ENCODE data around the gene ZNF611.
"Not testable (repeated sequence)": the region's sequence is repeated elsewhere in the genome, so short reads cannot be mapped to it uniquely, and the experiment has no call there.

ZNF611 gene

GRCh38 chr19:52734893-52735661 lies at the start of gene ZNF611:
ZNF611 (minus strand) TSS chr19:52735044; CDS start chr19:52715894, 19,150 bp downstream.
- Histone ChIP-seq H3K36me3 (ENCODE audit: control insufficient read depth, insufficient read depth, low read length) (peaks cover 10% of the 10 kb centered on the region; the same call in 1 of the 2 replicates), H3K4me1 (ENCODE audit: control insufficient read depth, insufficient read depth, low read length) (peaks cover 6% of the 10 kb centered on the region; the same call in 1 of the 2 replicates), H3K9ac (ENCODE audit: low read length) (peak within 1 kb of the TSS; percentile 98), H3K4me3 (ENCODE audit: low read depth, low read length) (peak within 1 kb of the TSS; percentile 100), H3K27me3 (ENCODE audit: control insufficient read depth, insufficient read depth, low read length) (no peaks in the 10 kb centered on the region), H3K27ac (ENCODE audit: low read depth, low read length) (peak within 1 kb of the TSS; percentile 78; the same call in 1 of the 2 replicates), H3K9me3 (ENCODE audit: control insufficient read depth, insufficient read depth, low read depth, low read length) (no peaks in the 10 kb centered on the region; the same call in 1 of the 2 replicates)

DNA sequence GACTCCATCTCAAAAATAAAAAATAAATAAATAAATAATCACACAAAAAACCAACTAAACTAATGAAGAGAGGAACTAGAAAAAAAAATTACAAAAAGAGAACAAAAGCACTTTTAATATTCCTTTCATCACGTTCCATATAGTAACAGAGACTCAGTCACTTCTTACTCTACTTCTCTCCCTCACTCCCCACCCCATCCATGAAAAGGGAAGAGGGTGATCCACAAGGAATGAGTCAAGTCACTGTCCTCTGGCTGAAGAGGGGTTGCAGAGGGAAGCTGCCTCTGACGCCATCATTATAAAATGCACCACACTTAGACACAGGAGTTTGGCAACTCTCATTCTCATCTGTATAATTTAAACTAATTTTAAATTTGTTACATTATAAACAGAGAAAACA lies 48.0 kb upstream of the ZNF611 start:
- not testable (repeated sequence) for H3K9me3 ChIP-seq (ENCODE audit: control insufficient read depth, insufficient read depth, low read depth, low read length); H3K27me3 ChIP-seq (ENCODE audit: control insufficient read depth, insufficient read depth, low read length); H3K27ac ChIP-seq (ENCODE audit: low read depth, low read length); H3K4me1 ChIP-seq (ENCODE audit: control insufficient read depth, insufficient read depth, low read length); H3K9ac ChIP-seq (ENCODE audit: low read length); H3K4me3 ChIP-seq (ENCODE audit: low read depth, low read length)
- peaks cover 20% of the 10 kb centered on the region for H3K36me3 ChIP-seq (ENCODE audit: control insufficient read depth, insufficient read depth, low read length)

GRCh38 chr19:52778811-52779210 lies 44.0 kb upstream of the ZNF611 start:
- H3K36me3 ChIP-seq (ENCODE audit: control insufficient read depth, insufficient read depth, low read length): peaks cover 49% of the 10 kb centered on the region
- no peaks in the 10 kb centered on the region for H3K9me3 ChIP-seq (ENCODE audit: control insufficient read depth, insufficient read depth, low read depth, low read length)
- no peak overlapping the region for H3K9ac ChIP-seq (ENCODE audit: low read length)
- H3K27me3 ChIP-seq (ENCODE audit: control insufficient read depth, insufficient read depth, low read length): no peaks in the 10 kb centered on the region
- H3K4me3 ChIP-seq (ENCODE audit: low read depth, low read length): no peak overlapping the region
- H3K27ac ChIP-seq (ENCODE audit: low read depth, low read length): no peak overlapping the region
- H3K4me1 ChIP-seq (ENCODE audit: control insufficient read depth, insufficient read depth, low read length): no peaks in the 10 kb centered on the region

DNA sequence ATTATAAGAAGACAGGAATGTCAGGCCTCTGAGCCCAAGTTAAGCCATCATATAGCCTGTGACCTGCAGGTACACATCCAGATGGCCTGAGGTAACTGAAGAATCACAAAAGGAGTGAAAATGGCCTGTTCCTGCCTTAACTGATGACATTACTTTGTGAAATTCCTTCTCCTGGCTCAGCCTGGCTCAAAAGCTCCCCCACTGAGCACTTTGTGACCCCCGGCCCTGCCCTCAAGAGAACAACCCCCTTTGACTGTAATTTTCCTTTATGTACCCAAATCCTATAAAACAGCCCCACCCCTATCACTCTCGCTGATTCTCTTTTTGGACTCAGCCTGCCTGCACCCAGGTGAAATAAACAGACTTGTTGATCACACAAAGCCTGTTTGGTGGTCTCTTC lies 21.6 kb upstream of the ZNF611 start:
- not testable (repeated sequence) for H3K4me3 ChIP-seq (ENCODE audit: low read depth, low read length); H3K27me3 ChIP-seq (ENCODE audit: control insufficient read depth, insufficient read depth, low read length); H3K27ac ChIP-seq (ENCODE audit: low read depth, low read length); H3K4me1 ChIP-seq (ENCODE audit: control insufficient read depth, insufficient read depth, low read length); H3K9ac ChIP-seq (ENCODE audit: low read length); H3K36me3 ChIP-seq (ENCODE audit: control insufficient read depth, insufficient read depth, low read length)
- peaks cover 12% of the 10 kb centered on the region for H3K9me3 ChIP-seq (ENCODE audit: control insufficient read depth, insufficient read depth, low read depth, low read length)

- H3K4me1 ChIP-seq (ENCODE audit: control insufficient read depth, insufficient read depth, low read length): no peaks in the 10 kb centered on the region
- H3K9ac ChIP-seq (ENCODE audit: low read length): no peak overlapping the region
- peaks cover 2% of the 10 kb centered on the region; the same call in 1 of the 2 replicates for H3K36me3 ChIP-seq (ENCODE audit: control insufficient read depth, insufficient read depth, low read length)
- peaks cover 4% of the 10 kb centered on the region for H3K9me3 ChIP-seq (ENCODE audit: control insufficient read depth, insufficient read depth, low read depth, low read length)
- H3K27ac ChIP-seq (ENCODE audit: low read depth, low read length): no peak overlapping the region
- no peak overlapping the region for H3K4me3 ChIP-seq (ENCODE audit: low read depth, low read length)
- no peaks in the 10 kb centered on the region for H3K27me3 ChIP-seq (ENCODE audit: control insufficient read depth, insufficient read depth, low read length)
These were observed 14.9 kb upstream of the ZNF611 start for GRCh38 chr19:52749780-52750179.

GRCh38 chr19:52748336-52748950 lies 13.6 kb upstream of the ZNF611 start:
- Histone ChIP-seq H3K4me3 (ENCODE audit: low read depth, low read length) (peak overlapping the region; percentile 58), H3K9ac (ENCODE audit: low read length) (no peak overlapping the region)

DNA sequence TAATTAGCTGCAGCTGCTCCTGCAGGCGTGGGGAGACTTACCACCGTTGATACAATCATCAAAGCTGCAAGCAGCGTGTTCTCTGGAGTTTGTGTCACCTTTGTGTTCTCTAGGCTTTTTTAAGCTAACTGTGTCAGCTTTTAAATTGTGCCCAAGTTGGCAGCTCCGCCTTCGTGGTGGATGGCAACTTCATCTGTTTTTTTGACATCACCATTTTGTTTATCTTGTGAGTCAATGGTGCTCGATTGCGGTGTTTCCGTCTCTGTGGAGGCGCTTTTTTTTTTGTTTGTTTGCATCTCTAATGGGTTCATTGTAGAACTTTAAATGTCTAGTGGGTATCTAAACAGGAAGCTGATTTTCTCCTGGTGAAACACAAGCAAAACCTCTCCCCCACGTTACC lies 11.1 kb upstream of the ZNF611 start:
- H3K27ac ChIP-seq (ENCODE audit: low read depth, low read length); H3K9ac ChIP-seq (ENCODE audit: low read length); H3K36me3 ChIP-seq (ENCODE audit: control insufficient read depth, insufficient read depth, low read length); H3K4me3 ChIP-seq (ENCODE audit: low read depth, low read length); H3K27me3 ChIP-seq (ENCODE audit: control insufficient read depth, insufficient read depth, low read length); H3K9me3 ChIP-seq (ENCODE audit: control insufficient read depth, insufficient read depth, low read depth, low read length): not testable (repeated sequence)
- H3K4me1 ChIP-seq (ENCODE audit: control insufficient read depth, insufficient read depth, low read length): peaks cover 24% of the 10 kb centered on the region

More at GRCh38 chr19:52748336-52748950, 13.6 kb upstream of the ZNF611 start:
- Histone ChIP-seq H3K27ac (ENCODE audit: low read depth, low read length) (no peak overlapping the region), H3K36me3 (ENCODE audit: control insufficient read depth, insufficient read depth, low read length) (no peaks in the 10 kb centered on the region), H3K4me1 (ENCODE audit: control insufficient read depth, insufficient read depth, low read length) (peaks cover 4% of the 10 kb centered on the region), H3K27me3 (ENCODE audit: control insufficient read depth, insufficient read depth, low read length) (no peaks in the 10 kb centered on the region), H3K9me3 (ENCODE audit: control insufficient read depth, insufficient read depth, low read depth, low read length) (no peaks in the 10 kb centered on the region)

DNA sequence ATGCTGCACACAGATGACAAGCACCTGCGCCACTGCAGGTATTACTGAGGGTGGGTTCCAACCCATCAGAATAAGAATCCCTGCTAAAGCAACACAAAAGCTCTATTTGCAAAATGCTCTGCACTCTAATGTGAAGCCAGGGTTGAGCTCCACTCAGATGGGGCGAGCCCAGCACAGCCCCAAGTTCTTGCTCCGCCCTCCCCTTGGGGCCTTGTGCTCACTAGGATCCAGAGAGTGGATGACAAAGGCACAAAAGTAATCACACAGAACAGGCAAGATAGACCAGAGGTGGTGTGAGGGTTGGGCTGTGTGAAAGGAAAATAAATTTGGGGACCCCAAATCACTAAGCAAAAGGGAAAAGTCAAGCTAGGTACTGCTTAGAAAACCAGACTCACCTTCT lies 8.2 kb upstream of the ZNF611 start:
- Histone ChIP-seq H3K9ac (ENCODE audit: low read length) (no peak overlapping the region), H3K27me3 (ENCODE audit: control insufficient read depth, insufficient read depth, low read length) (no peaks in the 10 kb centered on the region), H3K4me3 (ENCODE audit: low read depth, low read length) (no peak overlapping the region), H3K27ac (ENCODE audit: low read depth, low read length) (peak overlapping the region; percentile 40; the same call in 1 of the 2 replicates), H3K36me3 (ENCODE audit: control insufficient read depth, insufficient read depth, low read length) (no peaks in the 10 kb centered on the region), H3K9me3 (ENCODE audit: control insufficient read depth, insufficient read depth, low read depth, low read length) (no peaks in the 10 kb centered on the region; the same call in 1 of the 2 replicates), H3K4me1 (ENCODE audit: control insufficient read depth, insufficient read depth, low read length) (peaks cover 24% of the 10 kb centered on the region)

DNA sequence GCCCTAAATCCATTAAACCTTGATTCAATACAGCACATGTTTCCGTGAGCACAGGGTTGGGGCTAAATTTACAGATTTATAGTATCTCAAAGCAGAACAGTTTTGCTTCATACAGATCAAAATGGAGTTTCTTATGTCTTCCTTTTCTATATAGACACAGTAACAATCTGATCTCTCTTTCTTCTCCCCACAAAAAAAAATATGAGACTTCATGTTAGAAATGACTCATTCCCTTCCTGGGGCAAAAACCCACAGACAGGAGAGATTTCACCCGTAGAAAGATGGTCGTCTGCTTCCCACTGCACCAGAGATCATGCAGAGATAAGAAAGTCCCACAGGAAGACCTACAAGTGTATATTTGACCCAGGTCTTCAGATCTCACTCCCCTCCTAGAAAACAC lies 7.7 kb upstream of the ZNF611 start:
- Histone ChIP-seq H3K36me3 (ENCODE audit: control insufficient read depth, insufficient read depth, low read length) (no peaks in the 10 kb centered on the region), H3K9ac (ENCODE audit: low read length) (peak overlapping the region; percentile 64), H3K27ac (ENCODE audit: low read depth, low read length) (peak overlapping the region; percentile 27; the same call in 1 of the 2 replicates)

DNA sequence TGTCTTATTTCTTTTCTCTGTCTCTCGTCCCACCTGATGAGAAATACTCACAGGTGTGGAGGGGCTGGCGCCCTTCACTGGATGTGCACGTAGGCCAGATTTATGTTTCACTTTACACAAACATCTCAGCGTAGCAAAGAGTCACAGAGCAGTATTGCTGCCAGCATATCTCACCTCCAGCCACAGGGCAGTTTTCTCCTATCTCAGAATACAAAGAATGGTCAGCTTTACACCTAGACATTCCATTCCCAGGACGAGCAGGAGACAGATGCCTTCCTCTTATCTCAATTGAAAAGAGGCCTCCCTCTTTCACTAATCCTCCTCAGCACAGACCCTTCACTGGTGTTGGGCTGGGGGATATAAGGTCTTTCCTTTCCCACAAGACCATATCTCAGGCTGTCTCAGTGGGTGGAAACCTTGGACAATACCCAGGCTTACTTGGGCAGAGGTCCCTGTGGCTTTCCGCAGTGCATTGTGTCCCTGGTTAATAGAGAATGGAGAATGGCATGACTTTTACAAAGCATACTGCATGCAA lies 7.2 kb upstream of the ZNF611 start:
- H3K27me3 ChIP-seq (ENCODE audit: control insufficient read depth, insufficient read depth, low read length): no peaks in the 10 kb centered on the region
- no peaks in the 10 kb centered on the region; the same call in 1 of the 2 replicates for H3K9me3 ChIP-seq (ENCODE audit: control insufficient read depth, insufficient read depth, low read depth, low read length)
- peak overlapping the region; percentile 64 for H3K9ac ChIP-seq (ENCODE audit: low read length)
- peak overlapping the region; percentile 4; the same call in 1 of the 2 replicates for H3K4me3 ChIP-seq (ENCODE audit: low read depth, low read length)
- peaks cover 24% of the 10 kb centered on the region for H3K4me1 ChIP-seq (ENCODE audit: control insufficient read depth, insufficient read depth, low read length)
- peak overlapping the region; percentile 43; the same call in 1 of the 2 replicates for H3K27ac ChIP-seq (ENCODE audit: low read depth, low read length)
- H3K36me3 ChIP-seq (ENCODE audit: control insufficient read depth, insufficient read depth, low read length): no peaks in the 10 kb centered on the region

More for the DNA sequence above, 7.7 kb upstream of the ZNF611 start:
- Histone ChIP-seq H3K4me1 (ENCODE audit: control insufficient read depth, insufficient read depth, low read length) (peaks cover 24% of the 10 kb centered on the region), H3K9me3 (ENCODE audit: control insufficient read depth, insufficient read depth, low read depth, low read length) (no peaks in the 10 kb centered on the region; the same call in 1 of the 2 replicates), H3K4me3 (ENCODE audit: low read depth, low read length) (no peak overlapping the region), H3K27me3 (ENCODE audit: control insufficient read depth, insufficient read depth, low read length) (no peaks in the 10 kb centered on the region)

- H3K36me3 ChIP-seq (ENCODE audit: control insufficient read depth, insufficient read depth, low read length); H3K9me3 ChIP-seq (ENCODE audit: control insufficient read depth, insufficient read depth, low read depth, low read length); H3K27me3 ChIP-seq (ENCODE audit: control insufficient read depth, insufficient read depth, low read length): not testable (repeated sequence)
- Histone ChIP-seq H3K27ac (ENCODE audit: low read depth, low read length) (peak overlapping the region; percentile 43; the same call in 1 of the 2 replicates), H3K9ac (ENCODE audit: low read length) (peak overlapping the region; percentile 64), H3K4me1 (ENCODE audit: control insufficient read depth, insufficient read depth, low read length) (peaks cover 24% of the 10 kb centered on the region), H3K4me3 (ENCODE audit: low read depth, low read length) (peak overlapping the region; percentile 4; the same call in 1 of the 2 replicates)
These were observed 6.5 kb upstream of the ZNF611 start for GRCh38 chr19:52741371-52741770.

All from HUES6 (cell line).